IMR-90 (cell line): ENCODE measurements around the gene UNC50. TPM values are rescaled to one million over a fixed set of nuclear protein-coding genes. Genes with fewer than 3 reads are reported as not detected.

Experiments used
- ATAC-seq: fragments of 200-7000 bp; cut with Tn5 transposase; 2 replicates; pipeline ENCODE4 v1.9.1; 2020; ENCODE audit warnings: low read depth, mild to moderate bottlenecking, moderate library complexity
- BruUV-seq: library from RNA; stranded (reverse); fragments of 400-500 nt; replicated peaks from 2 replicates; lab custom pipeline; 2021; lab: Mats Ljungman, UMichigan
- CTCF ChIA-PET: fragments of 300-600 bp; formaldehyde crosslinking; extraction: SDS; loops from one replicate; lab custom pipeline; 2021; ENCODE audit warnings: antibody characterized with exemption; lab: Yijun Ruan, JAX
- POLR2A ChIA-PET: fragments of 300-600 bp; sonication (Branson Sonifier 250); formaldehyde crosslinking; loops from one replicate; lab custom pipeline; 2022; ENCODE audit warnings: antibody characterized with exemption; ENCODE audit not compliant: unreplicated experiment; lab: Charles Lee
- DNase-seq: peaks from one replicate; pipeline ENCODE4 v3.0.0; 2013
- H2AFZ ChIP-seq: replicated peaks from 2 replicates; pipeline ENCODE3; 2013; ENCODE audit warnings: low read length, mild to moderate bottlenecking; ENCODE audit not compliant: poor library complexity
- H2AK5ac ChIP-seq: 2 replicates; pipeline ENCODE4 v1.6.1; 2013; ENCODE audit warnings: low read depth, low read length, inconsistent platforms
- H2AK9ac ChIP-seq: replicated peaks from 2 replicates; pipeline ENCODE3; 2013; ENCODE audit warnings: mild to moderate bottlenecking, low read depth, low read length, moderate library complexity; ENCODE audit not compliant: poor library complexity
- H2BK120ac ChIP-seq: 2 replicates; pipeline ENCODE4 v1.6.1; 2013; ENCODE audit warnings: low read depth, low read length, inconsistent platforms
- H2BK15ac ChIP-seq: 3 replicates; pipeline ENCODE4 v1.6.1; 2013; ENCODE audit warnings: low read depth, low read length, inconsistent platforms
- H2BK20ac ChIP-seq: 2 replicates; pipeline ENCODE4 v1.6.1; 2013; ENCODE audit warnings: low read depth, mild to moderate bottlenecking, inconsistent platforms, low read length, moderate library complexity
- H2BK5ac ChIP-seq: 2 replicates; pipeline ENCODE4 v1.6.1; 2013; ENCODE audit warnings: mild to moderate bottlenecking, low read depth, low read length, inconsistent platforms; ENCODE audit not compliant: poor library complexity, severe bottlenecking
- H3K14ac ChIP-seq: replicated peaks from 2 replicates; pipeline ENCODE4 v1.6.1; 2013; ENCODE audit warnings: low read depth, low read length, inconsistent platforms
- H3K18ac ChIP-seq: 2 replicates; pipeline ENCODE4 v1.6.1; 2013; ENCODE audit warnings: low read depth, low read length, control low read depth
- H3K23ac ChIP-seq: 2 replicates; pipeline ENCODE4 v1.6.1; 2013; ENCODE audit warnings: low read depth, low read length, inconsistent platforms
- H3K27ac ChIP-seq: 2 replicates; pipeline ENCODE4 v1.5.1; 2013; ENCODE audit warnings: mild to moderate bottlenecking, control low read depth, low read length; ENCODE audit not compliant: insufficient read depth
- H3K27me3 ChIP-seq: 2 replicates; pipeline ENCODE4 v1.6.1; 2013; ENCODE audit warnings: low read length; ENCODE audit not compliant: control insufficient read depth, insufficient read depth
- H3K36me3 ChIP-seq: 2 replicates; pipeline ENCODE4 v1.6.1; 2013; ENCODE audit warnings: low read length, mixed read lengths; ENCODE audit not compliant: control insufficient read depth, insufficient read depth
- H3K4ac ChIP-seq: 2 replicates; pipeline ENCODE4 v1.6.1; 2013; ENCODE audit warnings: low read depth, low read length, inconsistent platforms
- H3K4me1 ChIP-seq: 2 replicates; pipeline ENCODE4 v1.6.1; 2013; ENCODE audit warnings: low read length, mixed read lengths; ENCODE audit not compliant: control insufficient read depth, insufficient read depth
- H3K4me2 ChIP-seq: 2 replicates; pipeline ENCODE4 v1.6.1; 2013; ENCODE audit warnings: low read depth, mild to moderate bottlenecking, control low read depth, low read length, moderate library complexity
- H3K4me3 ChIP-seq: 2 replicates; pipeline ENCODE4 v1.5.1; 2013; ENCODE audit warnings: low read depth, mild to moderate bottlenecking, control low read depth, low read length, moderate library complexity; ENCODE audit not compliant: insufficient read depth
- H3K56ac ChIP-seq: 2 replicates; pipeline ENCODE4 v1.6.1; 2013; ENCODE audit warnings: low read length, inconsistent platforms; ENCODE audit not compliant: insufficient read depth; ENCODE audit errors: extremely low read depth
- H3K79me1 ChIP-seq, 2 experiments: 2 replicates each; pipeline ENCODE4 v1.6.1; 2013; ENCODE audit warnings: low read length in 2 of 2, inconsistent platforms in 1 of 2, low read depth in 1 of 2
- H3K9ac ChIP-seq: 2 replicates; pipeline ENCODE4 v1.6.1; 2013; ENCODE audit warnings: low read depth, low read length, control low read depth
- H3K9me1 ChIP-seq: 2 replicates; pipeline ENCODE4 v1.6.1; 2013; ENCODE audit warnings: low read length, inconsistent platforms; ENCODE audit not compliant: insufficient read depth
- H3K9me3 ChIP-seq: 2 replicates; pipeline ENCODE4 v1.6.1; 2013; ENCODE audit warnings: low read length; ENCODE audit not compliant: control insufficient read depth, insufficient read depth
- H4K20me1 ChIP-seq: 2 replicates; pipeline ENCODE4 v1.6.1; 2013; ENCODE audit warnings: low read length, inconsistent platforms; ENCODE audit not compliant: insufficient read depth
- H4K5ac ChIP-seq: 2 replicates; pipeline ENCODE4 v1.6.1; 2013; ENCODE audit warnings: mild to moderate bottlenecking, low read depth, low read length, control low read depth
- H4K8ac ChIP-seq, 2 experiments: 2 replicates each; pipeline ENCODE4 v1.6.1; 2013; ENCODE audit warnings: low read depth in 2 of 2, low read length in 2 of 2, control low read depth in 1 of 2, inconsistent platforms in 1 of 2
- H4K91ac ChIP-seq: 2 replicates; pipeline ENCODE4 v1.6.1; 2013; ENCODE audit warnings: low read depth, low read length, inconsistent platforms; ENCODE audit not compliant: insufficient read depth
- MXI1 ChIP-seq: IDR thresholded peaks from 2 replicates; pipeline ENCODE4 v1.6.1; 2012; ENCODE audit warnings: low read depth, mild to moderate bottlenecking, low read length, moderate library complexity, borderline replicate concordance
- POLR2A ChIP-seq: IDR thresholded peaks from 2 replicates; pipeline ENCODE4 v1.6.1; 2012; ENCODE audit warnings: mild to moderate bottlenecking, low read depth, low read length
- RAD21 ChIP-seq: IDR thresholded peaks from 2 replicates; pipeline ENCODE4 v1.6.1; 2012; ENCODE audit warnings: low read length, improper control_type of control experiment
- RFX5 ChIP-seq: IDR thresholded peaks from 2 replicates; pipeline ENCODE4 v1.8.0; 2012; ENCODE audit warnings: low read depth, mild to moderate bottlenecking, low read length, moderate library complexity
- WGBS, 2 experiments: methylation state at CpG; one replicate each; pipeline versions ENCODE4 v1.1.5 to v1.1.7; 2013; ENCODE audit warnings: missing lambda C conversion rate in 2 of 2; ENCODE audit not compliant: insufficient read length in 1 of 2; ENCODE audit errors: extremely low coverage in 2 of 2; 5-methylcytosine and 5-hydroxymethylcytosine counted together
- dilution Hi-C: fragments of 300-500 bp; cut with HindIII; formaldehyde crosslinking; loops from one replicate; pipeline ENCODE4 v1.14.3; 2018; ENCODE audit warnings: low sequenced_read_pairs; ENCODE audit not compliant: unreplicated experiment
- in situ Hi-C: fragments of 300-500 bp; cut with MboI; formaldehyde crosslinking; loops from 3 replicates; pipeline ENCODE4 v1.14.3; 2019; ENCODE audit warnings: low sequenced_read_pairs, inconsistent platforms, mixed read lengths
- intact Hi-C: fragments of 100-400 bp; cut with micrococcal nuclease; formaldehyde crosslinking; loops from 2 replicates; pipeline ENCODE4 v1.10.0; 2022
- polyA plus RNA-seq, 3 experiments: library from polyadenylated mRNA; depleted of rRNA; stranded (reverse); fragments of >200 nt; gene quantifications; 2 replicates each; pipeline ENCODE4 v1.2.3, GENCODE V29; 2012; ENCODE audit warnings: low replicate concordance in 1 of 3
- total RNA-seq: library from RNA; depleted of rRNA; stranded (reverse); fragments of >200 nt; gene quantifications from 2 replicates; pipeline ENCODE4 v1.2.3, GENCODE V29; 2012

UNC50 gene
- total and polyA plus RNA-seq, 2 of the 4 experiments (the other 2 are of a cell fraction), result 18.3 to 34.1 TPM

DNA sequence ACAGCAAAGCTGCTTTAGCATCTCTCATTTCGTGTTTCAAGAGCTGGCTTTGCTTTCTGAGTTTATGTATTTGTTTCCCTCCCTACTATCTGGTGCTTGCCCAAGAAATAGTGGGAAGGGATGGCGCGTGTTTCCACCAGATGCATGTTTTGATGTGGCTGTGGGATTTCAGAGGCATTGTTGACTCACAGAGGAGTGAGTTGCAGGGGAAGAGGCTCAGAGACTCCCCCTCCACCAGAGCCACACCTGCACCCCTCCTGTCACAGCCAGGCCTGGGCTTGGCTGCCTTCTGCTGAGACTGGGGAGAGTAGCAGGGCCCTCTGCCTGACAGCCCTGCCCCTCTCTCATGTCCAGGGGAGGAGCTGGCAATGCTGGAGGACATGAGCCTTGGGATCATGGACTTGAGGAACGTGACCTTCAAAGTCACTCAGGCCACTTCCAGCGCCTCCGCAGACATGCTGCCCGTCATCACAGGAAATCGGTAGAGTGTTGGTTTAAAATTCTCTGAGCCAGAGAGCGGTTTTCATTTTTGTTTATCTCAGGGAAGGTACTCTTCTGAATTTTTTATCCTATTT, 43.0 kb upstream of the UNC50 start:
- TF ChIP-seq RAD21 (no peak), RFX5 (no peak), MXI1 (no peak), POLR2A (no peak)
- Histone ChIP-seq H4K20me1 (peaks cover 4% of the 10 kb centered on the region; the same call in 1 of the 2 replicates), H3K27me3 (no peaks in the 10 kb centered on the region), H2BK15ac (no peak overlapping the region), H2BK5ac (no peak overlapping the region), H3K4me3 (no peak overlapping the region), H3K23ac (no peak overlapping the region), H2AK5ac (no peak overlapping the region), H4K5ac (no peak overlapping the region), H4K8ac (no peak overlapping the region), H2BK120ac (no peak overlapping the region), H3K79me1 (peaks cover 0 to 4% of the 10 kb centered on the region in 2 experiments; a peak in 1 of 4 replicates), H2BK20ac (no peak overlapping the region), H3K36me3 (peaks cover 29% of the 10 kb centered on the region), H3K4me1 (peaks cover 7% of the 10 kb centered on the region), H3K27ac (no peak overlapping the region), H3K9ac (no peak overlapping the region), H3K9me3 (no peaks in the 10 kb centered on the region), H3K18ac (no peak overlapping the region), H4K91ac (no peak overlapping the region), H3K4ac (no peak overlapping the region), H2AK9ac (no peak overlapping the region), H3K4me2 (no peak overlapping the region), H3K14ac (no peak overlapping the region), H3K56ac (no peak overlapping the region), H3K9me1 (peaks cover 16% of the 10 kb centered on the region), H2AFZ (no peak overlapping the region)
- ChIA-PET CTCF (no interaction called here), POLR2A (no interaction called here)
- no peak for ATAC-seq
- WGBS, 2 experiments, result no CpG with 5 or more reads among the region's 9 CpGs
- BruUV-seq, result no TSS peak
- in situ Hi-C loops, result no loop called here
- DNase-seq, result no peak
- intact Hi-C loops, result no loop called here
- dilution Hi-C loops, result no loop called here
